Superior temporal gyrus (tissue), 1 donor: Measurements from ENCODE around the gene CCDC197.

ENCODE experiments used
- DNase-seq: peaks from one replicate; pipeline ENCODE4 v3.0.0-alpha.2; 2016; ENCODE audit errors: extremely low spot score

CCDC197 gene

GRCh38 chr14:93997082-93997481 lies at the start of gene CCDC197:
Gene CCDC197 (plus strand): TSS chr14:93997301. CDS start chr14:93998132, 831 bp downstream.
- no peak for DNase-seq

GRCh38 chr14:93949511-93950075 lies 47.5 kb upstream of the CCDC197 start:
- DNase-seq = no peak

DNA sequence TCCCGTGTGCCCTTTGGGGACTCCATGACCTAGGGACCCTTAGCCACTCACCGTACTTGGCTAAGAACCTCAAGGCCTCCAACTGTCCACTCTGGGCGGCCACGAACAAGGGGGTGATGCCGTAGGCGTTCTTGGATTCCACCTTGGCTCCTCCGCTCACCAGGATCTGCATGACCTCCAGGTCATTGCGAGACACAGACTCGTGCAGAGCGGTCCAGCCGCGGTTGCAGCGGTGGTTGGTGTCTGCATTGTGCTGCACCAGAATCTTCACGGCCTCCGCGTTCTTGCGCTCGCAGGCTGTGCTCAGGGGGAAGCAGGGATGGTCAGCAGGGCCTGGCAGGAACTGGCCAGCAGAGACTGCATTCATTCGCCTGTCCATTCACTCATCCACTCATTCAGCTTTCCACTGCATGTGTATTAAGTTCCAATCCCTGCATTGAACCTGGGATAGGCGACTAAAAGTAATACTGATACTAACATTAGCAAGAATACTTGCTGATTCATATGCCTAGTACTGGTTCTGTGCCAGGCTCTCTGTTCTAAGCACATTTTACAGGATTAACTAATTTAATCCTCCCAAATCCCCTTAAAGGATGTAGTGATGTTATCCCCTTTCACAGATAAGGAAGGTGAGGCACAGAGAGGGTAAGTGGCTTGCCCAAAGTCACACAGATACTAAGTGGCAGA lies 46.0 kb upstream of the CCDC197 start:
- no peak for DNase-seq

GRCh38 chr14:93951635-93952540 lies 45.2 kb upstream of the CCDC197 start:
- DNase-seq = no peak

DNA sequence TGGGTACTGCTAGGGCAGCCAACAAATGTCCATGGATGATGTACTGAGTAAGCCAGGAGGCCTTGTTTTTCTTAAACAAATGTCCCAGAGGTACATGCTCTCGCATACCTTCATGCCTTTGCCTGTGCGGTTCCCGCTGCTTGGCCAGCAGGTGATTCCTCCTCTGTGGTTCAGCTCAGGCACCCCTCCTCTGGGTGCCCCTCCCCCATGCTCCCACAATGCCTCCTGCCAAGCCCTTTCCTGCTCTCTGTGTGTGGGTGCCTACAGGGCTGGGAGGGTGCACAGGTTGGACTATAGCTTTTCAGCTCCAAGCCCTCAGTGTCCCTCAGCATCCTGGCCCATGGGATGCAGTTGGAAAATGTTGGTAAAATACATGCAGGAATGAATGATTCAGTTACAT lies 44.3 kb upstream of the CCDC197 start:
- no peak for DNase-seq

DNA sequence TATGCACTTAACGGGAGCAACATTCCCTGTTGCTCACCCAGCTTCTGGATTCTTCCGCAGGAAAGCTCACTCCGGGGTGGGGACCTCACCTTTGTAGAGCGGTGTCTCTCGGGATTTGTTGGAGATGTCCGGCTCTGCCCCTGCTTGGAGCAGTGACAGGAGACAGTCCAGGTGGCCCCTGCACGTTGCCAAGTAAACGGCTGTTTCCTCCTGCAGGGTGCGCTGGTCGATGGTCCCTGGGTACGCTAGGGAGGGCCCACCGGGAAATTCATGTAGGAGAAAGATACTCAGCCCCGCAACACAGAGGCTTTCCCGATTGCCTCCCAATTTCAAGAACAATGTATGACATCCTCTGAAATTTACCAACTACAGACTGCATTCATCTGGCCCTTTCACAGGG lies 43.8 kb upstream of the CCDC197 start:
- no peak for DNase-seq

- DNase-seq = no peak
Measured at GRCh38 chr14:93953739-93954515, 43.2 kb upstream of the CCDC197 start.

DNA sequence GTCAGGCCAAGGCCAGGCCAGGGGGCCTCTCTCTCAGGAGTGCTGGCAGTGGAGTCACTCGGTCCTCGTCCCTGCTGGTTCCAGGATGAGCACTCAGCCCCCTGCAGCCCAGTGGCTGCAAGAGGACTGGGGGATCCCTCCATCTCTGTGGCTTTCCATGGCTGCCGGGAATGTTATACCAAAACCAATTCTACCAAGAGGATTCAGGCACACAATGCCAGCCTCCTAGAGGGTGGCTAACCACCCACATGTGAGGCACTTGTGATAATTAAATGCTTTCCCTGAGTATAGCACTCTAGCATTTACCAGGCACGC lies 42.6 kb upstream of the CCDC197 start:
- no peak for DNase-seq

GRCh38 chr14:93954900-93955849 lies 41.9 kb upstream of the CCDC197 start:
- no peak for DNase-seq

GRCh38 chr14:93955850-93956481 lies 41.1 kb upstream of the CCDC197 start:
- no peak for DNase-seq

- no peak for DNase-seq
Measured at GRCh38 chr14:93956514-93957332, 40.4 kb upstream of the CCDC197 start.

DNA sequence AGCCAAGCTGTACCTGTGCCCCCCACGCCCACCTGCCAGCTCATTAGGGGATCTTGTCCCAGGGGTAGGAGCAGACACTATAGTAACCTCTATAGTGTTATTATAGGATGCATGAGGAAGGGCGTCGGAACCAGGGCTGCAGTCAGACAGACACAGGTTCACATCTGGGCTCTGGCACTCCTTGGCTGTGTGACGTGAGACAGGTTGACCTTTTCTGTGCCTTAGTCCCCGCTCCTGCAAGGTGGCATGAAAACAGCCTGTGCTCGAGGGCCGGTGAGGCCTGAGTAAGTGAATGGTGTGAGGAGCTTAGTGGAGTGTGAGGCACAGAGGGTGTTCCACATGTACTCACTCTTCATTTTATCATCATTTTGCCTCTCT lies 39.8 kb upstream of the CCDC197 start:
- no peak for DNase-seq

- no peak for DNase-seq
Measured at GRCh38 chr14:93957751-93958566, 39.1 kb upstream of the CCDC197 start.

DNA sequence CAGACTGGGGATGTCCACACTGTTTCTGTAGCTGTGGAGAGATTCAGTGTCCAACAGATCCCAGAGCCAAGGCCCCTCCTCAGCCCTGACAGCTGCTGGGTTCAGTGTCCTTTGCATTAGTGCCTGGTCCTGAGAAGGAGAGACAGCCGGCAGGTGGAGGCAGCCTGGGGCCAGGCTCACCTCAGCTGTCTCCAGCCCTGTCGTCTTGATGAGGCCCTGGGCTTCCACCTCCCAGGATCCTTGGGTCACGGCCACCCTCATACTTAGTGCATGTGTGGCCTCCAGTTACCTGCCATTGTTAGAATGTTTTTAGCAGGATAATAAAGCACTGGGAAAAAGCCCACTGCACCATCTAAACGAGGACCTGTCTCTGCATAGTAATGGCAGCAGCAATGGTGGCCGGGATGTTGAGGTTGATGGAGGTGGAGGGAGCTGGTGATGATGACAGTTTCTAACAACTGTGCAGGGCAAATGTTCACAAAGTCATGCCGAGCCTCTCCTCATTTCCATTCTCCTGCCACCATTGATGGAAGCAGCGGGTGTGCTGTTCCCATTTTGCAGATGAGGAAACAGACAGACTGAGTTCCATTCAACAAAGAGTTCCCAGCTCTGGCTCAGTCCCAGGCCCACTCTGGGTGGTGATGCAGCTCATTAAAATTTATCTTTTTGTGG lies 38.4 kb upstream of the CCDC197 start:
- DNase-seq = no peak

- no peak for DNase-seq
Measured at GRCh38 chr14:93959239-93960107, 37.6 kb upstream of the CCDC197 start.

GRCh38 chr14:93960108-93960475 lies 37.0 kb upstream of the CCDC197 start:
- no peak for DNase-seq

DNA sequence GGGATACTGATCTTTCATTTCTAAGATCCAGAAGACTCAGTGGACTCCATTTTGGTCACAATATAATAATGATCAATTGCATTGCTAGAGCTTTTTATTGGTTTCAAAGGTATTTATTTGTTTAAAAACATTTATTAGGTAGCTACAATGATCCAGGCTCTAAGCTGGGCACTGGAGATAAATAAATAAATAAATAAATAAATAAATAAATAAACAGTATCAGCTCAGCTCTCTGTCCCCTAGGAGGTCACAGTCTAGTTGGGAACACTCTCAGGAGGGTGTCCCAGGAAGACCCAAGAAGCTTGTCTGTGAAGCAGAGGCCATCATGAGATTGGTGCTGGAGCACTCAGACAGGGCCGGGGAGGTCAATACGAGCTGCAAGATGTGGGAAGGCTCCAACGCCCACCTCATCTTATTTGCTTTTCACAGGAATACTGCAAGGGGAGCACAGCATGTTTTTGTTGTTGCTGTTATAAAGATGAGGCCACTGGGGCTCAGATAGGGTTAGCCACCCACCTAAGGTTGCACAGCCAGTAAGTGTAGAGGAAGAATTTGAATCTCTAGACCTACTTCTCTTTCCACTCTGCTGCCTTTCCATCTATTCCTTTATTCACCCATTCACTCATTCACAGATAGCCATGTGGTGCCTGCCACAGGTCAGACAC lies 36.2 kb upstream of the CCDC197 start:
- DNase-seq = no peak
